Right cardiac atrium (tissue), 5 donors: ENCODE measurements around the gene FPGT. TPM values are rescaled to one million over a fixed set of nuclear protein-coding genes. Genes with fewer than 3 reads are reported as not detected.

ENCODE experiments used
- polyA plus RNA-seq: library from polyadenylated mRNA; stranded (reverse); fragments of 200-250 nt; gene quantifications from one replicate; pipeline ENCODE4 v1.2.3, GENCODE V29; 2013
- total RNA-seq, 4 donors: library from RNA; stranded (reverse); fragmentation: NEBNext Ultra II Directional; extraction: Animal tissue kit (Norgen Biotek cat#: 25700); gene quantifications; one replicate each; pipeline ENCODE4 v1.2.1, GENCODE V29; 2021
- donor health status: healthy with polysubstance abuse.
- donor health status: DM: no; HTN: yes; CAD: no.
- donor health status: DM: no; HTN: no; CAD: no.
- donor health status: DM: no; HTN: yes; CAD: no; lungs with severe emphysema.
- donor health status: DM: yes; HTN: yes; CAD: no.

The FPGT gene
- total and polyA plus RNA-seq, 5 donors, result 7.6 to 20.9 (median 13.8) TPM

Other genes with a start within 250 kb of the FPGT start
- 1 to 10 TPM in 1 of 4 donors, under 1 TPM in 3; 0.19 to 1.3 (median 0.84) TPM for gene LRRIQ3, start 66 bp upstream of the FPGT start, total RNA-seq
- 0.36 TPM for gene LRRIQ3, start 66 bp upstream of the FPGT start, polyA plus RNA-seq
- 10 to 100 TPM; 34.3 to 78.4 (median 51.1) TPM for gene TNNI3K, start 37.1 kb downstream of the FPGT start, total RNA-seq
- gene TNNI3K, start 37.1 kb downstream of the FPGT start, polyA plus RNA-seq, result 56.5 TPM